Measurements from ENCODE around the gene ATXN10.

DNA sequence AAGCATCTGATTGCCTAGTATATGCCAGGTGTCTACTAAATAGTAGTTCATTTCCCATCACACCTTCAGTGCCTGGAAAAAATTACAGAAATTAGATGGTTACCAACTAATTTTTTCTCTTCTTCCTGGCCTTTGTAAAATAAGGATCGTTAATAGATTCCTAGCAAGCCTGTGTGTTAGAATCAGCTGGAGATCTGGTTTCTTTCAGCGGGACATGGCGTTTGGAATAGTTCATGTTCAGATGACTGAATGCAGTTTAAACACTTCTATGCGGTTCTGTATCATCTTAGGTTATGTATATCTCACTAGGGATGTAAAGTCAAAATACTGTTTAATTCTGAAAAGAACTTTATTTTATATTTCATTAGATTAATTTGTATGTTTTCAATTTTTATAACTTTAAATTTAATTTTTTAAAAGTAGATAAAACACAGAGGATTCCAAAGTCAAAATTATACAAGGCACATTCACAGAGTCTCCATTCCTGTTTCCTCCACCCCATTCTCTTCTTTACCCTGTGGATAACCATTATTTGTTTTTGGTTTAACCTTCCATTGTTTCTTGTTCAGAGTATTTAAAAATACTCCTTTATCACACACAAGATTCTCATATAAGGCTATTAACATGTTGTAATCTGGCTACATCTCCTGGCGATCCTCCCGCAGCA lies 132.8 kb downstream of the ATXN10 start:
- TF ChIP-seq, protein P1, sequence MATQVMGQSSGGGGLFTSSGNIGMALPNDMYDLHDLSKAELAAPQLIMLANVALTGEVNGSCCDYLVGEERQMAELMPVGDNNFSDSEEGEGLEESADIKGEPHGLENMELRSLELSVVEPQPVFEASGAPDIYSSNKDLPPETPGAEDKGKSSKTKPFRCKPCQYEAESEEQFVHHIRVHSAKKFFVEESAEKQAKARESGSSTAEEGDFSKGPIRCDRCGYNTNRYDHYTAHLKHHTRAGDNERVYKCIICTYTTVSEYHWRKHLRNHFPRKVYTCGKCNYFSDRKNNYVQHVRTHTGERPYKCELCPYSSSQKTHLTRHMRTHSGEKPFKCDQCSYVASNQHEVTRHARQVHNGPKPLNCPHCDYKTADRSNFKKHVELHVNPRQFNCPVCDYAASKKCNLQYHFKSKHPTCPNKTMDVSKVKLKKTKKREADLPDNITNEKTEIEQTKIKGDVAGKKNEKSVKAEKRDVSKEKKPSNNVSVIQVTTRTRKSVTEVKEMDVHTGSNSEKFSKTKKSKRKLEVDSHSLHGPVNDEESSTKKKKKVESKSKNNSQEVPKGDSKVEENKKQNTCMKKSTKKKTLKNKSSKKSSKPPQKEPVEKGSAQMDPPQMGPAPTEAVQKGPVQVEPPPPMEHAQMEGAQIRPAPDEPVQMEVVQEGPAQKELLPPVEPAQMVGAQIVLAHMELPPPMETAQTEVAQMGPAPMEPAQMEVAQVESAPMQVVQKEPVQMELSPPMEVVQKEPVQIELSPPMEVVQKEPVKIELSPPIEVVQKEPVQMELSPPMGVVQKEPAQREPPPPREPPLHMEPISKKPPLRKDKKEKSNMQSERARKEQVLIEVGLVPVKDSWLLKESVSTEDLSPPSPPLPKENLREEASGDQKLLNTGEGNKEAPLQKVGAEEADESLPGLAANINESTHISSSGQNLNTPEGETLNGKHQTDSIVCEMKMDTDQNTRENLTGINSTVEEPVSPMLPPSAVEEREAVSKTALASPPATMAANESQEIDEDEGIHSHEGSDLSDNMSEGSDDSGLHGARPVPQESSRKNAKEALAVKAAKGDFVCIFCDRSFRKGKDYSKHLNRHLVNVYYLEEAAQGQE (IDR thresholded peaks at IDR 0.05; ENCODE audit: insufficient read depth in 1 of 2, low read depth in 2 of 2, low read length in 2 of 2) = no peak
- TF ChIP-seq SIN3A (IDR thresholded peaks at IDR 0.05; ENCODE audit: borderline replicate concordance, insufficient read depth, low read length) (no peak), POLR2AphosphoS5 (IDR thresholded peaks at IDR 0.05; ENCODE audit: low read depth, low read length) (no peak), TAF1 (IDR thresholded peaks at IDR 0.05; ENCODE audit: borderline replicate concordance, insufficient read depth, low read length) (no peak)

Data from PFSK-1 (cell line).